ENCODE results near the gene NSUN2. TPM values are rescaled to one million over a fixed set of nuclear protein-coding genes. Genes with fewer than 3 reads are reported as not detected.

NSUN2 gene
- total and polyA plus RNA-seq, 2 donors (not counting 3 experiments of a cell fraction or from before 2014, with no cell fraction given) = 53.7 to 73.0 TPM

- Histone ChIP-seq H3K27me3 (ENCODE audit: control insufficient read depth in 2 of 2, insufficient read depth in 2 of 2, low read length in 2 of 2) (no peaks in the 10 kb centered on the region), H3K9me1 (replicated peaks; ENCODE audit: control insufficient read depth, extremely low read depth, insufficient read depth, low read length) (no peaks in the 10 kb centered on the region), H3K79me2 (ENCODE audit: control insufficient read depth, insufficient read depth, low read length) (no peaks in the 10 kb centered on the region), H4K20me1 (replicated peaks; ENCODE audit: control insufficient read depth, extremely low read depth, insufficient read depth, low read length) (no peaks in the 10 kb centered on the region), H2AFZ (ENCODE audit: low read depth, low read length) (no peak overlapping the region), H3K4me2 (ENCODE audit: insufficient read depth, low read length) (no peak overlapping the region), H3K4me1 (ENCODE audit: control insufficient read depth, extremely low read depth, insufficient read depth, low read length) (no peaks in the 10 kb centered on the region), H3K9ac (replicated peaks; ENCODE audit: extremely low read depth, insufficient read depth, low read length) (no peak overlapping the region), H3K27ac (ENCODE audit: insufficient read depth, low read depth, low read length) (no peak overlapping the region), H3K36me3 (ENCODE audit: control insufficient read depth in 2 of 2, extremely low read depth in 1 of 2, insufficient read depth in 2 of 2, low read length in 2 of 2) (peaks cover 3 to 4% of the 10 kb centered on the region in 2 experiments), H3K9me3 (replicated peaks; ENCODE audit: control insufficient read depth, insufficient read depth, low read length) (no peaks in the 10 kb centered on the region), H3K4me3 (replicated peaks in 1 of 3; ENCODE audit: insufficient read depth in 1 of 3, low read depth in 1 of 3, low read length in 3 of 3) (no peak overlapping the region)
- CTCF ChIA-PET = no interaction called here
- FAIRE-seq (no peak), DNase-seq (ENCODE audit: low read depth, low spot score) (no peak)
- BruUV-seq (replicated peaks) = no TSS peak
- TF ChIP-seq MAX (IDR thresholded peaks at IDR 0.05; ENCODE audit: insufficient read depth, insufficient read length) = no peak
- no peak for TF ChIP-seq MYC (IDR thresholded peaks at IDR 0.05; ENCODE audit: low read depth, low read length)
- no peak for TF ChIP-seq EZH2 (IDR thresholded peaks at IDR 0.05; ENCODE audit: borderline replicate concordance, low read depth, low read length, severe bottlenecking)
- no peak for TF ChIP-seq POLR2A (IDR thresholded peaks at IDR 0.05; ENCODE audit: low read depth, low read length)
- dilution Hi-C loops (cut with MboI; ENCODE audit: extremely low pct_ligation_motif_present, low sequenced_read_pairs) (no loop called here), intact Hi-C loops (cut with micrococcal nuclease) (no loop called here)
- POLR2A ChIA-PET = no interaction called here
These were observed 27.3 kb upstream of the NSUN2 start for GRCh38 chr5:6659941-6660684.

GRCh38 chr5:6656680-6657079 is 23.8 kb upstream of the NSUN2 start:
- TF ChIP-seq CTCF (IDR thresholded peaks at IDR 0.05; ENCODE audit: extremely low read depth in 1 of 2, insufficient read depth in 1 of 2, low read depth in 1 of 2, low read length in 2 of 2) = no peak
- TF ChIP-seq JUN (IDR thresholded peaks at IDR 0.05; ENCODE audit: borderline replicate concordance, insufficient read depth, insufficient read length, low read depth) = no peak
- TF ChIP-seq GATA2 (IDR thresholded peaks at IDR 0.05; ENCODE audit: insufficient read depth, insufficient read length, low read depth, low read length) = no peak
- TF ChIP-seq FOS (IDR thresholded peaks at IDR 0.05; ENCODE audit: borderline replicate concordance, insufficient read depth, low read length) = no peak
- TF ChIP-seq POLR2A (IDR thresholded peaks at IDR 0.05; ENCODE audit: low read depth, low read length) = no peak
- no peak for TF ChIP-seq MAX (IDR thresholded peaks at IDR 0.05; ENCODE audit: insufficient read depth, insufficient read length)
- TF ChIP-seq MYC (IDR thresholded peaks at IDR 0.05; ENCODE audit: low read depth, low read length) = no peak
- no peak for TF ChIP-seq EZH2 (IDR thresholded peaks at IDR 0.05; ENCODE audit: borderline replicate concordance, low read depth, low read length, severe bottlenecking)
- TF ChIP-seq POLR2AphosphoS5 (IDR thresholded peaks at IDR 0.05; ENCODE audit: insufficient read depth, low read depth, low read length) = no peak
- H2AFZ ChIP-seq (ENCODE audit: low read depth, low read length) = no peak overlapping the region
- dilution Hi-C loops (cut with MboI; ENCODE audit: extremely low pct_ligation_motif_present, low sequenced_read_pairs) (no loop called here), intact Hi-C loops (cut with micrococcal nuclease) (no loop called here)
- H3K79me2 ChIP-seq (ENCODE audit: control insufficient read depth, insufficient read depth, low read length) = no peaks in the 10 kb centered on the region
- H3K4me3 ChIP-seq (replicated peaks in 1 of 3; ENCODE audit: insufficient read depth in 1 of 3, low read depth in 1 of 3, low read length in 3 of 3) = no peak overlapping the region
- no peaks in the 10 kb centered on the region for H3K4me1 ChIP-seq (ENCODE audit: control insufficient read depth, extremely low read depth, insufficient read depth, low read length)
- H3K36me3 ChIP-seq (ENCODE audit: control insufficient read depth in 2 of 2, extremely low read depth in 1 of 2, insufficient read depth in 2 of 2, low read length in 2 of 2) = peaks cover 4 to 6% of the 10 kb centered on the region in 2 experiments
- no peak for FAIRE-seq
- no peak overlapping the region for H3K9ac ChIP-seq (replicated peaks; ENCODE audit: extremely low read depth, insufficient read depth, low read length)
- H3K9me1 ChIP-seq (replicated peaks; ENCODE audit: control insufficient read depth, extremely low read depth, insufficient read depth, low read length) = no peaks in the 10 kb centered on the region
- BruUV-seq (replicated peaks) = no TSS peak
- no peak overlapping the region for H3K27ac ChIP-seq (ENCODE audit: insufficient read depth, low read depth, low read length)
- no peaks in the 10 kb centered on the region for H3K9me3 ChIP-seq (replicated peaks; ENCODE audit: control insufficient read depth, insufficient read depth, low read length)
- DNase-seq (ENCODE audit: low read depth, low spot score) = no peak
- H3K4me2 ChIP-seq (ENCODE audit: insufficient read depth, low read length) = no peak overlapping the region
- ChIA-PET POLR2A (no interaction called here), CTCF (no interaction called here)
- H3K27me3 ChIP-seq (ENCODE audit: control insufficient read depth in 2 of 2, insufficient read depth in 2 of 2, low read length in 2 of 2) = no peaks in the 10 kb centered on the region
- no peaks in the 10 kb centered on the region for H4K20me1 ChIP-seq (replicated peaks; ENCODE audit: control insufficient read depth, extremely low read depth, insufficient read depth, low read length)
